AG10803 (cell line): Measurements from ENCODE around the gene AP3B2.

ENCODE experiments used
- DNase-seq: peaks from one replicate; pipeline ENCODE4 v3.0.0; 2010; ENCODE audit warnings: low read depth
- H3K4me3 ChIP-seq: 2 replicates; pipeline ENCODE4 v1.5.1; 2011; ENCODE audit warnings: mild to moderate bottlenecking, low read length, control low read depth
- CTCF ChIP-seq: conservative IDR thresholded peaks from 2 replicates; pipeline ENCODE4 v1.5.1; 2011; ENCODE audit warnings: mild to moderate bottlenecking, low read length, control low read depth, inconsistent platforms

The AP3B2 gene

GRCh38 chr15:82742134-82742533, 32.5 kb upstream of the AP3B2 start:
- no peak for TF ChIP-seq CTCF
- no peak overlapping the region for H3K4me3 ChIP-seq
- no peak for DNase-seq

GRCh38 chr15:82739086-82739485, 29.4 kb upstream of the AP3B2 start:
- H3K4me3 ChIP-seq = no peak overlapping the region
- peak; percentile 18 for DNase-seq
- TF ChIP-seq CTCF = no peak

- TF ChIP-seq CTCF = no peak
- no peak for DNase-seq
- no peak overlapping the region for H3K4me3 ChIP-seq
Observed at GRCh38 chr15:82737975-82738374, 28.3 kb upstream of the AP3B2 start.

GRCh38 chr15:82731527-82731926, 21.9 kb upstream of the AP3B2 start:
- no peak overlapping the region for H3K4me3 ChIP-seq
- no peak for TF ChIP-seq CTCF
- DNase-seq = no peak

- DNase-seq = no peak
- no peak for TF ChIP-seq CTCF
- no peak overlapping the region for H3K4me3 ChIP-seq
Observed at GRCh38 chr15:82730022-82730530, 20.4 kb upstream of the AP3B2 start.

- no peak for DNase-seq
- TF ChIP-seq CTCF = no peak
- no peak overlapping the region for H3K4me3 ChIP-seq
Observed at GRCh38 chr15:82726816-82727215, 17.1 kb upstream of the AP3B2 start.

GRCh38 chr15:82715003-82715402, 5.3 kb upstream of the AP3B2 start:
- DNase-seq = no peak
- no peak for TF ChIP-seq CTCF
- no peak overlapping the region for H3K4me3 ChIP-seq
